SW 1271 (cell line): Measurements from ENCODE around the gene RXYLT1.

Experiments
- DNase-seq, 2 experiments: peaks; one replicate each; lab custom pipeline; 2025; lab: John Stamatoyannopoulos, UW

RXYLT1 gene

GRCh38 chr12:63843721-63844390 lies 64.1 kb downstream of the RXYLT1 start:
- peak; percentile 85 to 91 for DNase-seq

- DNase-seq: peak in 1 of 2 experiments; percentile 67
These were observed 65.0 kb downstream of the RXYLT1 start, which contains the start of gene SRGAP1 for GRCh38 chr12:63844391-63845341. SRGAP1 (plus strand) TSS chr12:63844700; CDS start chr12:63844817, 117 bp downstream.

- DNase-seq: peak in 1 of 2 experiments; percentile 41
These were observed 66.0 kb downstream of the RXYLT1 start for GRCh38 chr12:63845726-63846125.

- peak in 1 of 2 experiments; percentile 62 for DNase-seq
These were observed 66.7 kb downstream of the RXYLT1 start for GRCh38 chr12:63846238-63846967.

- DNase-seq: no peak
These were observed 68.7 kb downstream of the RXYLT1 start for GRCh38 chr12:63848450-63848849.

GRCh38 chr12:63849106-63849620 lies 69.5 kb downstream of the RXYLT1 start:
- DNase-seq: no peak

- no peak for DNase-seq
These were observed 69.9 kb downstream of the RXYLT1 start for GRCh38 chr12:63849641-63850040.

GRCh38 chr12:63853978-63854377 lies 74.3 kb downstream of the RXYLT1 start:
- DNase-seq: no peak

- DNase-seq: no peak
These were observed 75.6 kb downstream of the RXYLT1 start for GRCh38 chr12:63855299-63855698.

GRCh38 chr12:63857771-63858670 lies 78.3 kb downstream of the RXYLT1 start:
- no peak for DNase-seq
